Heart right ventricle (tissue), 16 donors: ENCODE data around the gene RRAS2. TPM values are rescaled to one million over a fixed set of nuclear protein-coding genes. Genes with fewer than 3 reads are reported as not detected.

Experiments used
- ATAC-seq, 8 donors: fragments of 200-7000 bp; cut with Tn5 transposase; one replicate each; pipeline ENCODE4 v1.9.1; 2020; ENCODE audit warnings: mild to moderate bottlenecking in 8 of 8, moderate library complexity in 8 of 8, moderate number of reproducible peaks in 1 of 8
- DNase-seq, 2 donors: peaks; one replicate each; pipeline ENCODE4 v3.0.0-alpha.2; 2020
- H3K27ac ChIP-seq, 10 donors: fragments of 200-600 bp; sonication (generic) in 2 of 10; one replicate each; pipeline versions ENCODE4 v1.5.0 to v1.8.0; 2020 to 2022; ENCODE audit warnings: mild to moderate bottlenecking in 3 of 10
- H3K27me3 ChIP-seq, 7 donors: fragments of 200-600 bp; one replicate each; pipeline ENCODE4 v1.8.0; 2021 to 2022; ENCODE audit warnings: mild to moderate bottlenecking in 2 of 7
- H3K36me3 ChIP-seq, 9 donors: fragments of 200-600 bp; sonication (generic) in 1 of 9; one replicate each; pipeline versions ENCODE4 v1.5.0 to v1.8.0; 2020 to 2022; ENCODE audit warnings: mild to moderate bottlenecking in 2 of 9
- H3K4me1 ChIP-seq, 9 donors: fragments of 200-600 bp; sonication (generic) in 1 of 9; one replicate each; pipeline versions ENCODE4 v1.5.0 to v1.8.0; 2020 to 2022; ENCODE audit warnings: mild to moderate bottlenecking in 4 of 9
- H3K4me3 ChIP-seq, 10 donors: fragments of 200-600 bp; sonication (generic) in 2 of 10; one replicate each; pipeline versions ENCODE4 v1.5.0 to v1.8.0; 2020 to 2022; ENCODE audit warnings: mild to moderate bottlenecking in 7 of 10, moderate library complexity in 2 of 10
- H3K9me3 ChIP-seq, 11 donors: fragments of 200-600 bp in 10 of 11; sonication (generic) in 2 of 11; one replicate each; pipeline versions ENCODE4 v1.5.0 to v1.8.0; 2013 to 2022; ENCODE audit warnings: mild to moderate bottlenecking in 2 of 11, control low read depth in 1 of 11, moderate library complexity in 1 of 11
- WGBS, 2 donors: extraction: QIAGEN DNeasy Blood & Tissue Kit; methylation state at CpG; one replicate each; pipeline ENCODE4 v1.1.7; 2013; ENCODE audit warnings: inconsistent platforms in 1 of 2; 5-methylcytosine and 5-hydroxymethylcytosine counted together
- intact Hi-C, 10 donors: fragments of 100-400 bp; cut with DNase I; formaldehyde crosslinking; loops; one replicate each; pipeline versions ENCODE4 v1.11.1 to v1.14.2; 2022
- polyA plus RNA-seq, 2 donors: library from polyadenylated mRNA; stranded (reverse); fragments of 200-250 nt; gene quantifications; one replicate each; pipeline ENCODE4 v1.2.3, GENCODE V29; 2013
- total RNA-seq, 10 donors: library from RNA; stranded (reverse); fragmentation: NEBNext Ultra II Directional in 3 of 10; extraction: Animal tissue kit (Norgen Biotek cat#: 25700) in 3 of 10; gene quantifications; one replicate each; pipeline versions ENCODE4 v1.2.1 to v1.2.4, GENCODE V29; 2021 to 2023
- TF ChIP-seq, protein P1 (sequence below), 9 donors: fragments of 200-600 bp; sonication (generic) in 2 of 9; IDR thresholded peaks; one replicate each; pipeline versions ENCODE4 v1.5.0 to v1.8.0; 2021 to 2022; ENCODE audit warnings: antibody characterized with exemption in 9 of 9, mild to moderate bottlenecking in 5 of 9, moderate library complexity in 1 of 9
- donor health status: Arrhythmogenic right ventricular cardiomyopathy.
- donor health status: ischemic (EF 13 %, LVEDD 7.1; RV severe dilation, severe dysfunction).
- donor health status: healthy with polysubstance abuse.
- donor health status: DM: no; HTN: yes; CAD: no.
- donor health status: DM: no; HTN: no; CAD: no.
- donor health status: ischemic (EF 25% LVEDD 6.9; RV normal size, moderate dysfunction).
- donor health status: ischemic (EF 25% LVEDD 5.7; RV mildly dilated, moderate dysfunction).
- donor health status: healthy.
- donor health status: DM: yes; HTN: yes; CAD: no.
- donor health status: Ischemic cardiomyopathy.
- donor health status: ischemic (EF 35%, LVEDD 5.7; RV mildly dilated, moderate dysfunction).
- donor health status: nonischemic (EF 11% LVEDD 7.7; RV severe dilation, severe dysfunction).
- donor health status: DM: yes; HTN: yes; CAD: no.
- donor health status: PGD.
- donor health status: ischemic (EF 29% LVEDD 5.4; RV normal size, mild dysfunction).
- donor health status: nonischemic (EF 23%, LVEDD 6.1; RV moderate dilation, normal function).

RRAS2 gene
- total and polyA plus RNA-seq, 12 donors = 20.8 to 142 (median 37.3) TPM

DNA sequence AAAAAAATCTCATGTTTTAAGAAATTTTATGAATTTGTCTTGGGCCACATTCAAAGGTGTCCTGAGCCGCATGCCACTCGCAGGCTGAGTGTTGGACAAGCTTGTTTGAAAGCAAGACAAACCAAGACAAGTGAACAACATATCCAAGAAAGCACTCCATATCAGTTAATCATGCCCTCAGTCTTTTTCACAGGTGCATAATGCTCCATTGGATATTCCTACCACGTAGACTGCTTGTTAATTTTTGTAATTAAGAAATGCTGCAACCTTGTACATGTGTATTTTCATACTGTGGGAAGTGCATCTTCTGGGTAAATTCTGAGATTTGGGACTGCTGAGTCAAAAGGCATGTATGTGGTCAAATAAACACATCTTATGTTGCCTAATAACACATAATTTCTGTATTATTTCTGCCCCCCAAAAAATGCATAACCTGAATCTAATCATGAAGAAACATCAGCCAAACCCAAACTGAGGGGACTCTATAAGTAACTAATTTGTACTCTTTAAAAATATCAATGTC lies 8.2 kb downstream of the RRAS2 start:
- TF ChIP-seq, protein P1, sequence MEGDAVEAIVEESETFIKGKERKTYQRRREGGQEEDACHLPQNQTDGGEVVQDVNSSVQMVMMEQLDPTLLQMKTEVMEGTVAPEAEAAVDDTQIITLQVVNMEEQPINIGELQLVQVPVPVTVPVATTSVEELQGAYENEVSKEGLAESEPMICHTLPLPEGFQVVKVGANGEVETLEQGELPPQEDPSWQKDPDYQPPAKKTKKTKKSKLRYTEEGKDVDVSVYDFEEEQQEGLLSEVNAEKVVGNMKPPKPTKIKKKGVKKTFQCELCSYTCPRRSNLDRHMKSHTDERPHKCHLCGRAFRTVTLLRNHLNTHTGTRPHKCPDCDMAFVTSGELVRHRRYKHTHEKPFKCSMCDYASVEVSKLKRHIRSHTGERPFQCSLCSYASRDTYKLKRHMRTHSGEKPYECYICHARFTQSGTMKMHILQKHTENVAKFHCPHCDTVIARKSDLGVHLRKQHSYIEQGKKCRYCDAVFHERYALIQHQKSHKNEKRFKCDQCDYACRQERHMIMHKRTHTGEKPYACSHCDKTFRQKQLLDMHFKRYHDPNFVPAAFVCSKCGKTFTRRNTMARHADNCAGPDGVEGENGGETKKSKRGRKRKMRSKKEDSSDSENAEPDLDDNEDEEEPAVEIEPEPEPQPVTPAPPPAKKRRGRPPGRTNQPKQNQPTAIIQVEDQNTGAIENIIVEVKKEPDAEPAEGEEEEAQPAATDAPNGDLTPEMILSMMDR (IDR thresholded peaks at IDR 0.05) = no peak
- Histone ChIP-seq H3K27ac (no peak overlapping the region), H3K9me3 (peaks cover 0 to 16% (median 0%) of the 10 kb centered on the region in 11 donors), H3K4me1 (peaks cover 0 to 4% (median 0%) of the 10 kb centered on the region in 9 donors), H3K36me3 (no peaks in the 10 kb centered on the region), H3K27me3 (no peaks in the 10 kb centered on the region), H3K4me3 (no peak overlapping the region)
- WGBS, 2 donors = 97% methylated on average over 3 of the region's 3 CpGs
- ATAC-seq (no peak), DNase-seq (no peak)
- intact Hi-C loops = loop anchor here in 2 of 10 donors (10.0 kb wide), 2 partner anchors 46 to 104 kb away; no protein-coding TSS in a partner anchor

DNA sequence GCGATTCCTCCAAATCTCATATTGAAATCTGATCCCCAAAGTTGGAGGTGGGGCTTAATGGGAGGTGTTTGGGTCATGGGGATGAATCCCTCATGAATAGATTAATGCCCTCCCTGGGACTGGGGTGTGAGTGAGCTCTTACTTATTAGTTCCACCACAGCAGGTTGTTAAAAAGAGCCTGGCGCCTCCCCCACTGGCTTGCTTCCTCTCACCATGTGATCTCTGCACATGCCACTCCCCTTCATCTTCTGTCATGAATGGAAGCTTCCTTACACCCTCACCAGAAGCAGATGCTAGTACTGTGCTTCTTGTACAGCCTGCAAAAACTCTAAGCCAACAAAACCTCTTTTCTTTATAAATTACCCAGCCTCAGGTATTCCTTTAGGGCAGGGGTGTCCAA lies 8.8 kb downstream of the RRAS2 start:
- Histone ChIP-seq H3K27ac (no peak overlapping the region), H3K9me3 (peaks cover 0 to 18% (median 0%) of the 10 kb centered on the region in 11 donors), H3K27me3 (no peaks in the 10 kb centered on the region), H3K4me3 (no peak overlapping the region), H3K4me1 (peaks cover 0 to 4% (median 0%) of the 10 kb centered on the region in 9 donors), H3K36me3 (no peaks in the 10 kb centered on the region)
- no peak for ATAC-seq
- intact Hi-C loops = loop anchor here in 2 of 10 donors (10.0 kb wide), 2 partner anchors 45 to 105 kb away; no protein-coding TSS in a partner anchor
- 93% methylated on average over 2 of the region's 2 CpGs for WGBS, 2 donors
- TF ChIP-seq, protein P1 (IDR thresholded peaks at IDR 0.05) = no peak
- no peak for DNase-seq

DNA sequence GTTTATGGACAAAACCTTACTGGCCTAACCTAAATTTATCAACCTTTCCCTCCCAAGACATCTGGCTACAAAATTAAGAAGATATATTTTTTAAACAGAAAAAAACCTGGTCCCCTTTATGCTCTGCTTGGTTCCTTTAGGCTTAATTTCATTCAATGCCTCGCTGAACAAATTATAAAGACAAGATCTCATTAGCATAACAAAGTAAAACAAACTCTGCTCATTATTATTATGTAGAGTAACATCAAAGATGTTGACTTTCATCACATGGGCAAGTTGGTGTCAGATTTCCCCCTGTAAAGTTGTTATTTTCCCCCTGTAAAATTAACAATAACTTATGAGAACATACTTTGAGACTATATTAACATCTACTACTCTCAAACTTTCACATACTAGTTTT lies 11.0 kb downstream of the RRAS2 start:
- Histone ChIP-seq H3K27me3 (no peaks in the 10 kb centered on the region), H3K36me3 (no peaks in the 10 kb centered on the region), H3K27ac (no peak overlapping the region), H3K9me3 (peaks cover 0 to 18% (median 0%) of the 10 kb centered on the region in 11 donors), H3K4me3 (no peak overlapping the region), H3K4me1 (peaks cover 0 to 8% (median 1%) of the 10 kb centered on the region in 9 donors)
- no peak for ATAC-seq
- DNase-seq = no peak
- 79 to 83% methylated on average over 1 of the region's 1 CpG for WGBS, 2 donors
- intact Hi-C loops = no loop called here
- TF ChIP-seq, protein P1 (IDR thresholded peaks at IDR 0.05) = no peak

DNA sequence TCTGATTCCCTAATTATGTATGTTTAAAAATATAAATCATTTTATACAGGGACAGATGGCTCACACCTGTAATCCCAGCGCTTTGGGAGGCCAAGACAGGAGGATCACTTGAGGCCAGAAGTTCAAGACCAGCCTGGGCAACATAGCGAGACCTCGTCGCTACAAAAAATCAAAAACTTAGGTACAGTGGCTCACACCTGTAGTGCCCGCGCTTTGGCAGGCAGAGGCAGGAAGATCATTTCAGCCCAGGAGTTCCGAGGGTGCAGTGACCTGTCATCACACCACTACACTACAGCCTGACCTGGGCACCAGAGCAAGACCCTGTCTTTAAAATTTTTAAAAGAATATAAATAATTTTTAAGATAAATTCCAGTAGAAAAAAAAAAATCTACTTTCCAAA lies 11.5 kb downstream of the RRAS2 start:
- intact Hi-C loops = no loop called here
- no peaks in the 10 kb centered on the region for H3K27me3 ChIP-seq
- H3K27ac ChIP-seq = no peak overlapping the region
- no peak overlapping the region for H3K4me3 ChIP-seq
- 97 to 98% methylated on average over 7 of the region's 7 CpGs for WGBS, 2 donors
- DNase-seq (no peak), ATAC-seq (no peak)
- H3K36me3 ChIP-seq = no peaks in the 10 kb centered on the region
- TF ChIP-seq, protein P1 (IDR thresholded peaks at IDR 0.05) = no peak
- peaks cover 0 to 8% (median 2%) of the 10 kb centered on the region in 9 donors for H3K4me1 ChIP-seq
- H3K9me3 ChIP-seq = peaks cover 0 to 18% (median 0%) of the 10 kb centered on the region in 11 donors
